WTC11 (cell line): ENCODE data around the gene PLK2.

Source experiments
- ATF1 ChIP-seq: sonication (generic); formaldehyde crosslinking; IDR thresholded peaks from 2 replicates; pipeline ENCODE4 v1.8.1; 2023; ENCODE audit warnings: mild to moderate bottlenecking, moderate library complexity, missing genetic modification reagents
- ATF6 ChIP-seq: sonication (generic); formaldehyde crosslinking; IDR thresholded peaks from 2 replicates; pipeline ENCODE4 v1.8.1; 2023; ENCODE audit warnings: mild to moderate bottlenecking, missing genetic modification reagents
- CREM ChIP-seq: sonication (generic); formaldehyde crosslinking; IDR thresholded peaks from 2 replicates; pipeline ENCODE4 v1.8.1; 2022; ENCODE audit warnings: mild to moderate bottlenecking, missing genetic modification reagents, moderate library complexity
- FOXJ3 ChIP-seq: sonication (generic); formaldehyde crosslinking; IDR thresholded peaks from 2 replicates; pipeline ENCODE4 v1.9.0; 2021; ENCODE audit warnings: missing genetic modification reagents, mild to moderate bottlenecking, borderline replicate concordance
- KAT7 ChIP-seq: sonication (generic); formaldehyde crosslinking; IDR thresholded peaks from 2 replicates; pipeline ENCODE4 v1.8.1; 2023; ENCODE audit warnings: missing genetic modification reagents, mild to moderate bottlenecking, borderline replicate concordance
- NFYB ChIP-seq: sonication (generic); formaldehyde crosslinking; conservative IDR thresholded peaks from 2 replicates; pipeline ENCODE4 v1.8.0; 2022; ENCODE audit warnings: low read depth, missing genetic modification reagents
- ZNF396 ChIP-seq: fragments of 250-450 bp; sonication (Bioruptor Pico); IDR thresholded peaks from 2 replicates; pipeline ENCODE4 v1.8.0; 2021; ENCODE audit warnings: mild to moderate bottlenecking, moderate library complexity, borderline replicate concordance
- ZNF416 ChIP-seq: fragments of 250-450 bp; sonication (Bioruptor Pico); IDR thresholded peaks from 2 replicates; pipeline ENCODE4 v1.9.0; 2021; ENCODE audit warnings: mild to moderate bottlenecking, inconsistent platforms
- TF ChIP-seq, protein P1 (sequence below): fragments of 200-600 bp; IDR thresholded peaks from 2 replicates; pipeline ENCODE4 v1.8.0; 2022; ENCODE audit warnings: antibody characterized with exemption

DNA sequence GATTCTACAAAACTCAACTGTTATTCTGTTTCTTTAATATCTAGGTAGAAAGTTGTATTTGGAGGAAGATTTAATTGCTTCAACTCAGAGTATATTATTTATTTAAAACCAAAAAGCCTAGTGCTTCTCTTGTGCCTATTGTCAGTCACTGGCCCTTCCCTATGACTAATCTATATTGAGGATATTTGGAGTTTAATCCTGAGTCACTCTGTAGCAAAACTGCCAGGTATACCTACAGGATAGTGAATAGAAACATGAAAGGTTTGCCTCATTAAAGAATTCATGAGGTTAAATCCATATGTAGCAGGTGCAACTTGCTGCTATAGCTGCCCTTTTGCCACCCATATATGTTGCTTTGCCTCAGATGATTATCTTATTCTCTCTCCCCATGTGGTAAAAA, 15.1 kb downstream of the PLK2 start:
- no peak for TF ChIP-seq ATF6 (CRISPR knock-in tag)
- no peak for TF ChIP-seq ZNF396 (CRISPR knock-in tag)
- TF ChIP-seq, protein P1, sequence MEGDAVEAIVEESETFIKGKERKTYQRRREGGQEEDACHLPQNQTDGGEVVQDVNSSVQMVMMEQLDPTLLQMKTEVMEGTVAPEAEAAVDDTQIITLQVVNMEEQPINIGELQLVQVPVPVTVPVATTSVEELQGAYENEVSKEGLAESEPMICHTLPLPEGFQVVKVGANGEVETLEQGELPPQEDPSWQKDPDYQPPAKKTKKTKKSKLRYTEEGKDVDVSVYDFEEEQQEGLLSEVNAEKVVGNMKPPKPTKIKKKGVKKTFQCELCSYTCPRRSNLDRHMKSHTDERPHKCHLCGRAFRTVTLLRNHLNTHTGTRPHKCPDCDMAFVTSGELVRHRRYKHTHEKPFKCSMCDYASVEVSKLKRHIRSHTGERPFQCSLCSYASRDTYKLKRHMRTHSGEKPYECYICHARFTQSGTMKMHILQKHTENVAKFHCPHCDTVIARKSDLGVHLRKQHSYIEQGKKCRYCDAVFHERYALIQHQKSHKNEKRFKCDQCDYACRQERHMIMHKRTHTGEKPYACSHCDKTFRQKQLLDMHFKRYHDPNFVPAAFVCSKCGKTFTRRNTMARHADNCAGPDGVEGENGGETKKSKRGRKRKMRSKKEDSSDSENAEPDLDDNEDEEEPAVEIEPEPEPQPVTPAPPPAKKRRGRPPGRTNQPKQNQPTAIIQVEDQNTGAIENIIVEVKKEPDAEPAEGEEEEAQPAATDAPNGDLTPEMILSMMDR, result no peak
- no peak for TF ChIP-seq CREM
- no peak for TF ChIP-seq FOXJ3 (CRISPR knock-in tag)
- TF ChIP-seq NFYB (CRISPR knock-in tag), result no peak
- no peak for TF ChIP-seq ATF1 (CRISPR knock-in tag)
- TF ChIP-seq ZNF416 (CRISPR knock-in tag), result no peak
- no peak for TF ChIP-seq KAT7 (CRISPR knock-in tag)
